Ammon's horn (tissue), 1 donor: ENCODE data around the gene STK31.
"Not testable (repeated sequence)": the region's sequence is repeated elsewhere in the genome, so short reads cannot be mapped to it uniquely, and the experiment has no call there.

ENCODE experiments used
- DNase-seq: peaks from one replicate; pipeline ENCODE4 v3.0.0-alpha.2; 2016; ENCODE audit warnings: low spot score

The STK31 gene

GRCh38 chr7:23808421-23808820 is 98.4 kb downstream of the STK31 start:
- no peak for DNase-seq

- no peak for DNase-seq
Observed at GRCh38 chr7:23810099-23810498, 100.1 kb downstream of the STK31 start.

GRCh38 chr7:23811540-23811939 is 101.5 kb downstream of the STK31 start:
- no peak for DNase-seq

- DNase-seq = not testable (repeated sequence)
Observed at GRCh38 chr7:23828125-23828524, 118.1 kb downstream of the STK31 start.

- not testable (repeated sequence) for DNase-seq
Observed at GRCh38 chr7:23832733-23833132, 122.7 kb downstream of the STK31 start.

GRCh38 chr7:23833405-23833804 is 123.4 kb downstream of the STK31 start:
- no peak for DNase-seq

GRCh38 chr7:23844837-23845236 is 134.8 kb downstream of the STK31 start:
- DNase-seq = not testable (repeated sequence)

GRCh38 chr7:23852135-23852534 is 142.1 kb downstream of the STK31 start:
- no peak for DNase-seq

- no peak for DNase-seq
Observed at GRCh38 chr7:23852988-23853387, 143.0 kb downstream of the STK31 start.

- peak; percentile 41 for DNase-seq
Observed at GRCh38 chr7:23863209-23863787, 153.3 kb downstream of the STK31 start.

- DNase-seq = no peak
Observed at GRCh38 chr7:23864973-23865372, 155.0 kb downstream of the STK31 start.

- DNase-seq = no peak
Observed at GRCh38 chr7:23873306-23873705, 163.3 kb downstream of the STK31 start.

GRCh38 chr7:23876526-23876925 is 166.5 kb downstream of the STK31 start:
- DNase-seq = not testable (repeated sequence)
